ENCODE results near the gene MLYCD. TPM values are rescaled to one million over a fixed set of nuclear protein-coding genes. Genes with fewer than 3 reads are reported as not detected.

Gene MLYCD
- polyA plus RNA-seq, 1 donor from 2014 or later, result 2.4 TPM

- no peaks in the 10 kb centered on the region for H3K9me2 ChIP-seq (ENCODE audit: insufficient read depth, low read length)
- H3K27me3 ChIP-seq (ENCODE audit: insufficient read depth, low read depth, low read length), result no peaks in the 10 kb centered on the region
- no peak for TF ChIP-seq TAF1 (IDR thresholded peaks at IDR 0.05; ENCODE audit: low read depth)
- TF ChIP-seq MXI1 (conservative IDR thresholded peaks at IDR 0.05; ENCODE audit: poor library complexity, severe bottlenecking), result no peak
- no peak for TF ChIP-seq REST (IDR thresholded peaks at IDR 0.05; ENCODE audit: borderline replicate concordance)
- no peak for TF ChIP-seq CTCF (IDR thresholded peaks at IDR 0.05; ENCODE audit: poor library complexity, severe bottlenecking)
- no peak overlapping the region for H2AFZ ChIP-seq (ENCODE audit: low read depth, low read length)
- H3F3A ChIP-seq (ENCODE audit: insufficient read depth, low read length, poor library complexity, severe bottlenecking), result no peaks in the 10 kb centered on the region
- H3K79me2 ChIP-seq (replicated peaks; ENCODE audit: insufficient read depth, low read length), result no peaks in the 10 kb centered on the region
- peak overlapping the region; percentile 16 for H3K9ac ChIP-seq (ENCODE audit: low read length)
- no peak overlapping the region for H3K27ac ChIP-seq (ENCODE audit: low read length)
- no peaks in the 10 kb centered on the region for H3K9me3 ChIP-seq (ENCODE audit: low read length)
- no peaks in the 10 kb centered on the region for H4K20me1 ChIP-seq (ENCODE audit: insufficient read depth)
- no peaks in the 10 kb centered on the region for H3K36me3 ChIP-seq (ENCODE audit: insufficient read depth, low read length)
- no peak overlapping the region for H3K4me3 ChIP-seq (ENCODE audit: low read length)
- H3K4me2 ChIP-seq (ENCODE audit: low read length), result no peak overlapping the region
Observed at GRCh38 chr16:83974475-83974874, 75.6 kb downstream of the MLYCD start.

GRCh38 chr16:83975590-83976260, 76.8 kb downstream of the MLYCD start:
- Histone ChIP-seq H3K27ac (ENCODE audit: low read length) (no peak overlapping the region), H4K20me1 (ENCODE audit: insufficient read depth) (no peaks in the 10 kb centered on the region), H3K4me3 (ENCODE audit: low read length) (no peak overlapping the region), H3F3A (ENCODE audit: insufficient read depth, low read length, poor library complexity, severe bottlenecking) (no peaks in the 10 kb centered on the region), H3K36me3 (ENCODE audit: insufficient read depth, low read length) (no peaks in the 10 kb centered on the region), H3K4me2 (ENCODE audit: low read length) (no peak overlapping the region), H2AFZ (ENCODE audit: low read depth, low read length) (no peak overlapping the region), H3K79me2 (replicated peaks; ENCODE audit: insufficient read depth, low read length) (no peaks in the 10 kb centered on the region), H3K9me3 (ENCODE audit: low read length) (no peaks in the 10 kb centered on the region), H3K9ac (ENCODE audit: low read length) (no peak overlapping the region), H3K27me3 (ENCODE audit: insufficient read depth, low read depth, low read length) (no peaks in the 10 kb centered on the region), H3K9me2 (ENCODE audit: insufficient read depth, low read length) (no peaks in the 10 kb centered on the region)
- TF ChIP-seq MXI1 (conservative IDR thresholded peaks at IDR 0.05; ENCODE audit: poor library complexity, severe bottlenecking) (no peak), TAF1 (IDR thresholded peaks at IDR 0.05; ENCODE audit: low read depth) (no peak), CTCF (IDR thresholded peaks at IDR 0.05; ENCODE audit: poor library complexity, severe bottlenecking) (no peak), EZH2 (IDR thresholded peaks at IDR 0.05; ENCODE audit: borderline replicate concordance, insufficient read depth, low read length, poor library complexity, severe bottlenecking) (no peak), POLR2AphosphoS5 (IDR thresholded peaks at IDR 0.05) (peak; percentile 38), SMC3 (conservative IDR thresholded peaks at IDR 0.05; ENCODE audit: poor library complexity) (no peak), REST (IDR thresholded peaks at IDR 0.05; ENCODE audit: borderline replicate concordance) (no peak), RAD21 (conservative IDR thresholded peaks at IDR 0.05) (no peak), EP300 (conservative IDR thresholded peaks at IDR 0.05; ENCODE audit: poor library complexity, severe bottlenecking) (peak; percentile 87)

All from neural cell (in vitro differentiated cells).